Lung (tissue), 12 donors: ENCODE results near the gene BCORL1. TPM values are rescaled to one million over a fixed set of nuclear protein-coding genes. Genes with fewer than 3 reads are reported as not detected.

Source experiments
- ATAC-seq: fragments of 200-7000 bp; cut with Tn5 transposase; one replicate; pipeline ENCODE4 v1.9.1; 2020; ENCODE audit warnings: moderate number of reproducible peaks; ENCODE audit not compliant: insufficient read depth, low FRiP score
- DNase-seq, 3 donors: peaks; one replicate each; pipeline ENCODE4 v3.0.0-alpha.2; 2013 to 2017
- H3K27ac ChIP-seq, 2 donors: one replicate each; pipeline ENCODE4 v1.5.1; 2013; ENCODE audit warnings: mild to moderate bottlenecking in 2 of 2, moderate library complexity in 2 of 2, control low read depth in 1 of 2, inconsistent platforms in 1 of 2, low read depth in 1 of 2, low read length in 1 of 2
- H3K27me3 ChIP-seq, 3 donors: one replicate each; pipeline ENCODE4 v1.5.1; 2013; ENCODE audit warnings: low read length in 2 of 3; ENCODE audit not compliant: control insufficient read depth in 3 of 3, insufficient read depth in 3 of 3
- H3K36me3 ChIP-seq, 4 donors: one replicate each; pipeline ENCODE4 v1.5.1; 2013; ENCODE audit warnings: low read length in 4 of 4, mild to moderate bottlenecking in 1 of 4, moderate library complexity in 1 of 4; ENCODE audit not compliant: control insufficient read depth in 4 of 4, insufficient read depth in 4 of 4
- H3K4me1 ChIP-seq, 5 donors: one replicate each; pipeline ENCODE4 v1.5.1; 2013; ENCODE audit warnings: low read length in 5 of 5, mild to moderate bottlenecking in 2 of 5, moderate library complexity in 1 of 5; ENCODE audit not compliant: control insufficient read depth in 5 of 5, insufficient read depth in 5 of 5
- H3K4me3 ChIP-seq: one replicate; pipeline ENCODE4 v1.5.1; 2013; ENCODE audit warnings: mild to moderate bottlenecking, control low read depth, moderate library complexity
- H3K9ac ChIP-seq, 2 donors: one replicate each; pipeline ENCODE4 v1.5.1; 2013; ENCODE audit warnings: low read length in 2 of 2, control low read depth in 1 of 2; ENCODE audit not compliant: insufficient read depth in 1 of 2
- H3K9me3 ChIP-seq, 4 donors: one replicate each; pipeline ENCODE4 v1.5.1; 2013; ENCODE audit warnings: low read length in 3 of 4, mild to moderate bottlenecking in 1 of 4, moderate library complexity in 1 of 4; ENCODE audit not compliant: control insufficient read depth in 4 of 4, insufficient read depth in 3 of 4
- CTCF ChIP-seq: IDR thresholded peaks from 2 replicates; pipeline ENCODE4 v1.5.1; 2012; ENCODE audit warnings: mild to moderate bottlenecking; ENCODE audit errors: control extremely low read depth, extremely low read depth
- WGBS, 2 donors: extraction: QIAGEN DNeasy Blood & Tissue Kit; methylation state at CpG; one replicate each; pipeline ENCODE4 v1.1.7; 2013; 5-methylcytosine and 5-hydroxymethylcytosine counted together
- polyA plus RNA-seq, 2 donors: library from polyadenylated mRNA; stranded (reverse); fragments of 200-250 nt; gene quantifications; one replicate each; pipeline ENCODE4 v1.2.1, GENCODE V29; 2013
- total RNA-seq, 2 donors: library from RNA; depleted of rRNA in 1 of 2; stranded (reverse); fragments of >200 nt in 1 of 2; gene quantifications; one replicate each; pipeline ENCODE4 v1.2.1, GENCODE V29; 2014 to 2021
- donor health status: control.
- donor health status: control.
- donor health status: Bipolar disorder and iron deficiency.
- donor health status: healthy.
- donor health status: DM: yes; HTN: yes; CAD: no.

BCORL1 gene
- total and polyA plus RNA-seq, 4 donors, result 2.3 to 11.8 (median 7.0) TPM

- peaks cover 0 to 3% (median 0%) of the 10 kb centered on the region in 3 donors for H3K27me3 ChIP-seq
- H3K27ac ChIP-seq, result no peak overlapping the region
- H3K36me3 ChIP-seq, result no peaks in the 10 kb centered on the region
- no peaks in the 10 kb centered on the region for H3K9me3 ChIP-seq
- peaks cover 0 to 5% (median 0%) of the 10 kb centered on the region in 5 donors for H3K4me1 ChIP-seq
- TF ChIP-seq CTCF, result no peak
- H3K4me3 ChIP-seq, result no peak overlapping the region
- DNase-seq (peak; percentile 39 to 54 (median 49)), ATAC-seq (no peak)
- WGBS, 2 donors, result 51 to 63% methylated on average over 6 to 8 of the region's 8 CpGs
- no peak overlapping the region for H3K9ac ChIP-seq
These were observed 42.4 kb upstream of the BCORL1 start for GRCh38 chrX:129939986-129940385.

- Histone ChIP-seq H3K4me3 (no peak overlapping the region), H3K36me3 (no peaks in the 10 kb centered on the region), H3K27me3 (peaks cover 0 to 3% (median 0%) of the 10 kb centered on the region in 3 donors), H3K4me1 (peaks cover 0 to 5% (median 0%) of the 10 kb centered on the region in 5 donors), H3K27ac (no peak overlapping the region), H3K9me3 (no peaks in the 10 kb centered on the region), H3K9ac (no peak overlapping the region)
- ATAC-seq (no peak), DNase-seq (no peak)
- no peak for TF ChIP-seq CTCF
- 70 to 97% methylated on average over 2 of the region's 2 CpGs for WGBS, 2 donors
These were observed 41.7 kb upstream of the BCORL1 start for GRCh38 chrX:129940721-129941120.

- WGBS, 2 donors, result 68 to 90% methylated on average over 1 of the region's 1 CpG
- no peaks in the 10 kb centered on the region for H3K36me3 ChIP-seq
- no peak for DNase-seq
These were observed 37.3 kb upstream of the BCORL1 start for GRCh38 chrX:129945131-129945530.

More at GRCh38 chrX:129945131-129945530, 37.3 kb upstream of the BCORL1 start:
- H3K9ac ChIP-seq, result no peak overlapping the region
- no peak overlapping the region for H3K4me3 ChIP-seq
- no peak overlapping the region for H3K27ac ChIP-seq
- ATAC-seq, result no peak
- TF ChIP-seq CTCF, result no peak
- H3K4me1 ChIP-seq, result no peaks in the 10 kb centered on the region
- no peaks in the 10 kb centered on the region for H3K9me3 ChIP-seq
- no peaks in the 10 kb centered on the region for H3K27me3 ChIP-seq
